ENCODE results near the gene DNAJC5. TPM values are rescaled to one million over a fixed set of nuclear protein-coding genes. Genes with fewer than 3 reads are reported as not detected.
A peak's percentile ranks its signal among the peaks of the same experiment; 100 is the strongest.

Gene DNAJC5
- total and polyA plus RNA-seq, 9 of the 15 experiments (the other 6 are each of a cell fraction or from before 2014, with no cell fraction given): 0.95 to 42.8 (median 23.4) TPM

- no peak for TF ChIP-seq E4F1 (CRISPR knock-in tag; IDR thresholded peaks at IDR 0.05; ENCODE audit: borderline replicate concordance)
- peak; percentile 61 for TF ChIP-seq POLR2B (IDR thresholded peaks at IDR 0.05; ENCODE audit: low read depth, partially characterized antibody)
- 0 out of 2 replicates have a peak, but pooled peaks have one; percentile 25 for TF ChIP-seq ZNF134 (CRISPR knock-in tag; conservative IDR thresholded peaks at IDR 0.05)
- TF ChIP-seq ZNF212 (CRISPR knock-in tag; IDR thresholded peaks at IDR 0.05): no peak
- peak; percentile 86 for TF ChIP-seq RNF2 (IDR thresholded peaks at IDR 0.05)
- TF ChIP-seq E2F3 (CRISPR knock-in tag; IDR thresholded peaks at IDR 0.05): peak; percentile 1; the same call in 1 of the 2 replicates
- TF ChIP-seq PML (IDR thresholded peaks at IDR 0.05; ENCODE audit: low read length): 0 out of 2 replicates have a peak, but pooled peaks have one; percentile 48
- peak; percentile 65 for TF ChIP-seq BCL6 (CRISPR knock-in tag; IDR thresholded peaks at IDR 0.05)
- TF ChIP-seq RBM34 (IDR thresholded peaks at IDR 0.05; ENCODE audit: borderline replicate concordance, insufficient read depth, low read length): no peak
- TF ChIP-seq, protein P1, sequence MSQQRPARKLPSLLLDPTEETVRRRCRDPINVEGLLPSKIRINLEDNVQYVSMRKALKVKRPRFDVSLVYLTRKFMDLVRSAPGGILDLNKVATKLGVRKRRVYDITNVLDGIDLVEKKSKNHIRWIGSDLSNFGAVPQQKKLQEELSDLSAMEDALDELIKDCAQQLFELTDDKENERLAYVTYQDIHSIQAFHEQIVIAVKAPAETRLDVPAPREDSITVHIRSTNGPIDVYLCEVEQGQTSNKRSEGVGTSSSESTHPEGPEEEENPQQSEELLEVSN (IDR thresholded peaks at IDR 0.05; ENCODE audit: borderline replicate concordance in 1 of 2, extremely low read depth in 1 of 2, insufficient read depth in 1 of 2, insufficient read length in 1 of 2, low read depth in 1 of 2, low read length in 1 of 2, poor library complexity in 1 of 2, severe bottlenecking in 1 of 2): peak; percentile 55 to 71
- TF ChIP-seq UBTF (IDR thresholded peaks at IDR 0.05; ENCODE audit: borderline replicate concordance in 1 of 2, low read depth in 2 of 2, low read length in 2 of 2): 0 out of 4 replicates have a peak, but pooled peaks of 1 of the 2 experiments have one; percentile 22
- no peak for TF ChIP-seq DPF2 (IDR thresholded peaks at IDR 0.05)
- no peak for TF ChIP-seq ATF2 (CRISPR knock-in tag; IDR thresholded peaks at IDR 0.05)
- TF ChIP-seq PHF21A (IDR thresholded peaks at IDR 0.05; ENCODE audit: borderline replicate concordance, low read depth): no peak
- TF ChIP-seq RBM39 (optimal IDR thresholded peaks at IDR 0.05; ENCODE audit: low read depth, low read length): no peak
- no peak for TF ChIP-seq PYGO2 (tag; IDR thresholded peaks at IDR 0.05)
- no peak for TF ChIP-seq CBFA2T3 (IDR thresholded peaks at IDR 0.05)
- TF ChIP-seq OTX1 (CRISPR knock-in tag; IDR thresholded peaks at IDR 0.05): 0 out of 2 replicates have a peak, but pooled peaks have one; percentile 24
- TF ChIP-seq ZNF785 (CRISPR knock-in tag; IDR thresholded peaks at IDR 0.05): no peak
- peak; percentile 49 to 84; a peak in 2 of 4 replicates for TF ChIP-seq NONO (IDR thresholded peaks at IDR 0.05; ENCODE audit: low read depth in 2 of 2, low read length in 1 of 2)
- TF ChIP-seq BCOR (IDR thresholded peaks at IDR 0.05): no peak
- no peak for TF ChIP-seq BDP1 (IDR thresholded peaks at IDR 0.05; ENCODE audit: insufficient read depth, insufficient read length)
These were observed 61.1 kb downstream of the DNAJC5 start, which contains the start of gene UCKL1 (continued) for GRCh38 chr20:63955827-63956663.
